ENCODE measurements around the gene SNX18. TPM values are rescaled to one million over a fixed set of nuclear protein-coding genes. Genes with fewer than 3 reads are reported as not detected.
A peak's percentile ranks its signal among the peaks of the same experiment; 100 is the strongest.

SNX18 gene
- total RNA-seq, 1 donor from 2014 or later = 38.8 TPM

DNA sequence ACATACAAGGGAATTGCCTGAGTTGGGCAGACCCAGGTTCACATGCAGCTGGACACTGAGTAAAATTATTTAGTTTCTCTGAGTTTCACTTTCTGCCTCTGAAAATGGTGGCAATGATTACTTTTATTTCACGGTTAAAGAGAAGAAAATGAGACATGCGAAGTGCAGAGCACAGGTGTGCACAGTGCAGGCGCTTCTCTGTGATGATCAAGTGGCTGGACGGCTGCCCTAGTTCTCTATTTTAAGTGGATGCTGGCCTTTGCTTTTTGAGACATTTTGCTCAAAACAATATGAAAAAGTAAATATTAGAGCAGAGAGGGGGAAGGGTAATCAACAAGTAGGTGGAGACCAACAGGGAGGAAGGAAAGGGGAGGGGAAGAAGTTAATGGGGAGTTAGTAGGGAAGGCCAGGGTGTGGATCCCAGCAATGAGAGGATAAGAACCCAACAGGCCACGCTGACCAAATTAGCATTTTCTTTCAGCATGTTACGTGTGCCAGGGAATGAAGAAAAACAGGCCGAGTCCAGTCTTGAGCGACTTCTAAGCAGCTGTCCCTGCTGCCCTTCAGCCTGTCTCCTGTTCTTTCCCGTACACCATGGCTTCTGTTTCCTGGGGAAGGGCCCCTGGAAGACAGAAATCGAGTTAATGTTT, 16.1 kb downstream of the SNX18 start:
- Mint-ChIP-seq H3K27ac (ENCODE audit: unreplicated experiment) (peak overlapping the region; percentile 87), H3K27me3 (ENCODE audit: low read depth, unreplicated experiment) (no peaks in the 10 kb centered on the region), H3K4me1 (ENCODE audit: low read depth, unreplicated experiment) (peaks cover 36% of the 10 kb centered on the region), H3K9me3 (ENCODE audit: unreplicated experiment) (peaks cover 2% of the 10 kb centered on the region), H3K4me3 (ENCODE audit: unreplicated experiment) (no peak overlapping the region), H3K36me3 (ENCODE audit: low read depth, unreplicated experiment) (no peaks in the 10 kb centered on the region)
- no peak overlapping the region for H3K27ac ChIP-seq (ENCODE audit: low read depth, low read length)
- no peak overlapping the region for H2AFZ ChIP-seq (ENCODE audit: low read depth, low read length)
- peaks cover 23% of the 10 kb centered on the region for H3K4me1 ChIP-seq (ENCODE audit: insufficient read depth, low read length)
- H3K9me3 ChIP-seq (ENCODE audit: insufficient read depth, low read depth, low read length) = no peaks in the 10 kb centered on the region
- H3K9ac ChIP-seq (ENCODE audit: low read length) = no peak overlapping the region
- peaks cover 95% of the 10 kb centered on the region for H3K79me2 ChIP-seq (ENCODE audit: insufficient read depth, low read length)
- DNase-seq (ENCODE audit: low read depth) (no peak), FAIRE-seq (no peak)
- peak overlapping the region; percentile 10 for H3K4me2 ChIP-seq (ENCODE audit: low read length)
- no peak for TF ChIP-seq EZH2 (IDR thresholded peaks at IDR 0.05; ENCODE audit: insufficient read depth, low read length)
- TF ChIP-seq, protein P1, sequence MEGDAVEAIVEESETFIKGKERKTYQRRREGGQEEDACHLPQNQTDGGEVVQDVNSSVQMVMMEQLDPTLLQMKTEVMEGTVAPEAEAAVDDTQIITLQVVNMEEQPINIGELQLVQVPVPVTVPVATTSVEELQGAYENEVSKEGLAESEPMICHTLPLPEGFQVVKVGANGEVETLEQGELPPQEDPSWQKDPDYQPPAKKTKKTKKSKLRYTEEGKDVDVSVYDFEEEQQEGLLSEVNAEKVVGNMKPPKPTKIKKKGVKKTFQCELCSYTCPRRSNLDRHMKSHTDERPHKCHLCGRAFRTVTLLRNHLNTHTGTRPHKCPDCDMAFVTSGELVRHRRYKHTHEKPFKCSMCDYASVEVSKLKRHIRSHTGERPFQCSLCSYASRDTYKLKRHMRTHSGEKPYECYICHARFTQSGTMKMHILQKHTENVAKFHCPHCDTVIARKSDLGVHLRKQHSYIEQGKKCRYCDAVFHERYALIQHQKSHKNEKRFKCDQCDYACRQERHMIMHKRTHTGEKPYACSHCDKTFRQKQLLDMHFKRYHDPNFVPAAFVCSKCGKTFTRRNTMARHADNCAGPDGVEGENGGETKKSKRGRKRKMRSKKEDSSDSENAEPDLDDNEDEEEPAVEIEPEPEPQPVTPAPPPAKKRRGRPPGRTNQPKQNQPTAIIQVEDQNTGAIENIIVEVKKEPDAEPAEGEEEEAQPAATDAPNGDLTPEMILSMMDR (IDR thresholded peaks at IDR 0.05; ENCODE audit: insufficient read depth, low read depth, low read length) = no peak
- no peaks in the 10 kb centered on the region for H3K27me3 ChIP-seq (ENCODE audit: insufficient read depth, low read length)
- H4K20me1 ChIP-seq (ENCODE audit: insufficient read depth, low read length) = peaks cover 84% of the 10 kb centered on the region
- H3K4me3 ChIP-seq (ENCODE audit: insufficient read depth, low read depth, low read length) = no peak overlapping the region
- H3K36me3 ChIP-seq (ENCODE audit: insufficient read depth, low read length) = no peaks in the 10 kb centered on the region

DNA sequence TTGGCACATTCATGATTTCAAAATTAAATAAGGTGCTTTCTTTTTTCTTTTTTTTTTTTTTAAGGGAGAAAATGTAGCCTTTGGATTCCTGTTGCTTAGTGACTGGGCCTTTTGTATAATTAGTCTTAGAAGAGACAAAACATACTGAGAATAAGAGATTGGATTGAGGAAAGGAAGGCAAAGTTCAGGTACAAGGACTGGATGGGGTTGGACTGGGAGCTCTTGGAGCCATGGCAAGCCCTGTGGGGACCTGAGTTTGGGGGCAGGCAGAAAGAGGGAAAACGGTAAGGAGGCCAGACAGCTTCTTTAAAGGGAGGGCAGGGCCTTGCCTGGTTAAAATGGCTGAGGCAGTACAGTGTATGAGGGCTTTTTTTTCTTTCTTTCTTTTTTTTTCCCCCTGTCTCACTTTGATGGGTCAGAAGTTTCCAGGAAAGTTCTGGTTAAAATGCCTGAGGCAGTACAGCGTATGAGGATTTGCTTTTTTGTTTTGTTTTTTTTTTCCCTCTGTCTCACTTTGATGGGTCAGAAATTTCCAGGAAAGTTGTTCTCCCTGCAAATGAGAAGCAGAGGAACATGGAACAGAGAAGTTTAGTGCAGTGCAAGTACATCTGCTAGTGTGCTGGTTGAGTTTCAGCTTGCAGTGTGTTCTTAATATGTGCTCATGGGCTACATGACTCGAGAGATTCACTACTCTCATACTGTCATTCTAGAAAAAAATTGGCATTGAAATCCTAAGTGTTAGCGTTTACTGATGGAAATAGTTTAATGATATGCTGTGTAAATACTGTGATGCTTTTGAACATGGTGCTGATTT, 16.8 kb downstream of the SNX18 start:
- peak overlapping the region; percentile 60 for H3K27ac Mint-ChIP-seq (ENCODE audit: unreplicated experiment)

More for the DNA sequence above, 16.8 kb downstream of the SNX18 start:
- Histone ChIP-seq H3K4me3 (ENCODE audit: insufficient read depth, low read depth, low read length) (no peak overlapping the region), H2AFZ (ENCODE audit: low read depth, low read length) (no peak overlapping the region), H3K27ac (ENCODE audit: low read depth, low read length) (no peak overlapping the region), H3K4me1 (ENCODE audit: insufficient read depth, low read length) (peaks cover 20% of the 10 kb centered on the region), H3K4me2 (ENCODE audit: low read length) (no peak overlapping the region), H3K9ac (ENCODE audit: low read length) (peak overlapping the region; percentile 36), H3K27me3 (ENCODE audit: insufficient read depth, low read length) (no peaks in the 10 kb centered on the region), H4K20me1 (ENCODE audit: insufficient read depth, low read length) (peaks cover 82% of the 10 kb centered on the region), H3K79me2 (ENCODE audit: insufficient read depth, low read length) (peaks cover 95% of the 10 kb centered on the region), H3K36me3 (ENCODE audit: insufficient read depth, low read length) (no peaks in the 10 kb centered on the region), H3K9me3 (ENCODE audit: insufficient read depth, low read depth, low read length) (no peaks in the 10 kb centered on the region)
- peaks cover 36% of the 10 kb centered on the region for H3K4me1 Mint-ChIP-seq (ENCODE audit: low read depth, unreplicated experiment)
- no peak for TF ChIP-seq EZH2 (IDR thresholded peaks at IDR 0.05; ENCODE audit: insufficient read depth, low read length)
- TF ChIP-seq, protein P1 (IDR thresholded peaks at IDR 0.05; ENCODE audit: insufficient read depth, low read depth, low read length) = no peak
- H3K27me3 Mint-ChIP-seq (ENCODE audit: low read depth, unreplicated experiment) = no peaks in the 10 kb centered on the region
- FAIRE-seq (no peak), DNase-seq (ENCODE audit: low read depth) (no peak)
- H3K9me3 Mint-ChIP-seq (ENCODE audit: unreplicated experiment) = peaks cover 2% of the 10 kb centered on the region
- H3K4me3 Mint-ChIP-seq (ENCODE audit: unreplicated experiment) = no peak overlapping the region
- no peaks in the 10 kb centered on the region for H3K36me3 Mint-ChIP-seq (ENCODE audit: low read depth, unreplicated experiment)
